ENCODE results near the gene ABCA4. TPM values are rescaled to one million over a fixed set of nuclear protein-coding genes. Genes with fewer than 3 reads are reported as not detected.
"Not testable (repeated sequence)": the region's sequence is repeated elsewhere in the genome, so short reads cannot be mapped to it uniquely, and the experiment has no call there.

ABCA4 gene
- total and polyA plus RNA-seq, 4 donors: 0.08 to 0.63 (median 0.21) TPM

DNA sequence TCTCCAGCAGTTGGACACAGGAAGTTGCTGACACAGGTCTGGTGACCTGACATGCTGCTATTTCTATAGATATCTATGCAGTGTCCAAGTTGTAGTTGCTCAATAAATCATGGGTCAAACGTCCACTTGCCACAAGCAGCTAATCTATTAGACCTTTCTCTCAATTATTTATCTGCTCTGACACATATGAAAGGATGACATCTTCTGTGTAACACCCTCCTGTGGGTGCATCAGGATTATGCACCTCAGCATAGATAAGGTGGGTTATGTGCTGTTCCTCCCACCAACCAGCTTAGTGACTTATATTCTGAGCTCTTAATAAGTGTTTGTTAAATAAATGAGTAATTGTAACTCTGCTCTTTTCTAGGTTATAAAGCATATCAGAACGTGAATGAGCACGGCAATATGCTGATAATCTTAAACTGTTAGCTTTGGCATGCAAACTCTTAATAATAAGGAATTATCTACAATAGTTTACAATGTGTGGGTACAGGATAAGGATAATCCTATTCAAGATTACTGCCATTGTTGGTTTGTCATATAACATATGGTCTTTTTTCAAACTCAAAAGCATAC lies 121.0 kb downstream of the ABCA4 start:
- ATAC-seq (ENCODE audit: low FRiP score) (no peak), DNase-seq (no peak)
- H3K36me3 ChIP-seq (ENCODE audit: control insufficient read depth in 1 of 2, insufficient read depth in 2 of 2, low read length in 1 of 2): no peaks in the 10 kb centered on the region
- intact Hi-C loops (cut with DNase I): no loop called here
- H3K27me3 ChIP-seq (ENCODE audit: control insufficient read depth in 1 of 2, insufficient read depth in 2 of 2, low read length in 1 of 2): no peaks in the 10 kb centered on the region
- no peak overlapping the region for H3K27ac ChIP-seq (ENCODE audit: low read depth in 1 of 2, low read length in 2 of 2)
- no peaks in the 10 kb centered on the region for H3K9me3 ChIP-seq (ENCODE audit: control insufficient read depth, low read length)
- no peak overlapping the region for H3K4me3 ChIP-seq (ENCODE audit: low read length in 2 of 2)
- H3K4me1 ChIP-seq (ENCODE audit: control insufficient read depth in 1 of 2, insufficient read depth in 2 of 2, low read length in 2 of 2): no peaks in the 10 kb centered on the region
- 58 to 64% methylated on average over 3 of the region's 3 CpGs for WGBS, 2 donors

DNA sequence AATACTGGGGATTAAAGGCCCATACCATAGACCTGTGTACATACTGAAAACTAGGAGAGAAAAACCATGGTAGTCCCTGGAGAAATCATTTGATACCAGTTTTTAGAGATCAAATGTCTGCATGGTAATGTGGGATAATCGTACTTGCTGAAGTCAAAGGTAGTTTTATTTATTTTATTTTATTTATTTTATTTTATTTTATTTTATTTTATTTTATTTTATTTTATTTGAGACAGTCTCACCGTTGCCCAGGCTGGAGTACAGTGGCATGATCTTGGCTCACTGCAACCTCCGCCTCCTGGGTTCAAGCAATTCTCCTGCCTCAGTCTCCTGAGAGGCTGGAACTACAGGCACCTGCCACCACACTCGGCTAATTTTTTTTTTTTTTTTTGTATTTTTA lies 122.4 kb downstream of the ABCA4 start:
- ATAC-seq (ENCODE audit: low FRiP score); H3K27me3 ChIP-seq (ENCODE audit: control insufficient read depth in 1 of 2, insufficient read depth in 2 of 2, low read length in 1 of 2); DNase-seq; intact Hi-C loops (cut with DNase I); H3K36me3 ChIP-seq (ENCODE audit: control insufficient read depth in 1 of 2, insufficient read depth in 2 of 2, low read length in 1 of 2); H3K27ac ChIP-seq (ENCODE audit: low read depth in 1 of 2, low read length in 2 of 2); H3K9me3 ChIP-seq (ENCODE audit: control insufficient read depth, low read length); H3K4me3 ChIP-seq (ENCODE audit: low read length in 2 of 2); H3K4me1 ChIP-seq (ENCODE audit: control insufficient read depth in 1 of 2, insufficient read depth in 2 of 2, low read length in 2 of 2): not testable (repeated sequence)
- 87 to 90% methylated on average over 4 of the region's 4 CpGs for WGBS, 2 donors

DNA sequence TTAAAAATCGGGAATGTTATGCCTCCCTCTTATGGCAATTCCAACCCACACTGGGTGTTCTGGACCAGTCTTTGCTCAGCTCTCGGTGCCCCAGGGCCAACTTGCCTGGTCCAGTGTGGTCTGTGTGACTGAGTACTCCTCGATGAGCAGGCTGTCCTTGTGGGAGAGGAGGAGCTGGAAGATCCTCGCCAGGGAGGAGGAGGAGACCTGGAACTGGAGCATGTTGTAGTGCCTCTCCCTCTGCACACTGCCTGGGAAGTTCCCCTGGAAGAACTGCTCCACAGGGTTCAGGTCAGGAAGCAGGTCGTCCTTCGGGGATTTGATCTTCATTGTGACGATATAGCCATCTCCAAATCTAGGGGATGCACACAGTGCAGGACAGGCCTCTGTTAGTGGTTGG lies 123.2 kb downstream of the ABCA4 start:
- no peaks in the 10 kb centered on the region for H3K9me3 ChIP-seq (ENCODE audit: control insufficient read depth, low read length)
- H3K4me1 ChIP-seq (ENCODE audit: control insufficient read depth in 1 of 2, insufficient read depth in 2 of 2, low read length in 2 of 2): no peaks in the 10 kb centered on the region
- no peak overlapping the region for H3K27ac ChIP-seq (ENCODE audit: low read depth in 1 of 2, low read length in 2 of 2)
- no peaks in the 10 kb centered on the region for H3K27me3 ChIP-seq (ENCODE audit: control insufficient read depth in 1 of 2, insufficient read depth in 2 of 2, low read length in 1 of 2)
- WGBS, 2 donors: 78 to 92% methylated on average over 7 of the region's 7 CpGs
- no peak overlapping the region for H3K4me3 ChIP-seq (ENCODE audit: low read length in 2 of 2)
- no peak for DNase-seq
- intact Hi-C loops (cut with DNase I): no loop called here
- no peak for ATAC-seq (ENCODE audit: low FRiP score)
- no peaks in the 10 kb centered on the region for H3K36me3 ChIP-seq (ENCODE audit: control insufficient read depth in 1 of 2, insufficient read depth in 2 of 2, low read length in 1 of 2)

DNA sequence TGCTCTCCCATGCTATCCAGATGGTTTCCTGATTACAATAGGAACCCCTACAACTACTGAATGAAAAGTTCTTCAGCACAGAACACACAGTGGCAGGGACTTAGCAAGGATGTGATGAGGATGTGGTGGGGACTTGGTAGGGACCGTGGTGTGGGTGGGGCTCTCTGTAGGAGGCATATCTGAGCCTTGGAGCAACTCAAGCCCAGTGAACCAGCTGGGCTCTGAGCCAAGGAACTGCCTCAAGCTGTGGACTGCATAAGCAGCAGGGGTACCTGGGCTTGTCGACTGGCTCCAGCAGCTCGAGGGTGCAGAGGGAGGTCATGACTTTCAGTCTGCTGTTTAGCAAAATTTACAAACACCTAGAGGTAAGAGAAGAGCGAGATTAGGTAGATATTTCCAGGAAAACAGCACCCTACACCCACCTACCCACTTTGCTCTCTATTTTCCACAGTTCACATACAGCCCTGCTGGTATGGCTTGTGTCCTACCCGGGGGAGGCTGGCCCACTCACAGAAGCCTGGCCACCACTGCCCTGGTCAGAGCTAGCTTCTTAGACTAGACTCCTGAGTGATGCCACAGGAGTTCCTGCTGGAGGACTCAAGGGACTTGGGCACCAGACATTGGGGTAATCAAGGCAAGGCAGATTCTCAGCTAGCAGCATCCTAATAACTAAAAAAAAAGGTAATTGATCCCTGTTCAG lies 125.0 kb downstream of the ABCA4 start:
- no peak overlapping the region for H3K27ac ChIP-seq (ENCODE audit: low read depth in 1 of 2, low read length in 2 of 2)
- no peaks in the 10 kb centered on the region for H3K36me3 ChIP-seq (ENCODE audit: control insufficient read depth in 1 of 2, insufficient read depth in 2 of 2, low read length in 1 of 2)
- no peaks in the 10 kb centered on the region for H3K9me3 ChIP-seq (ENCODE audit: control insufficient read depth, low read length)
- intact Hi-C loops (cut with DNase I): no loop called here
- WGBS, 2 donors: 36 to 38% methylated on average over 5 of the region's 5 CpGs
- no peaks in the 10 kb centered on the region for H3K4me1 ChIP-seq (ENCODE audit: control insufficient read depth in 1 of 2, insufficient read depth in 2 of 2, low read length in 2 of 2)
- H3K27me3 ChIP-seq (ENCODE audit: control insufficient read depth in 1 of 2, insufficient read depth in 2 of 2, low read length in 1 of 2): no peaks in the 10 kb centered on the region
- H3K4me3 ChIP-seq (ENCODE audit: low read length in 2 of 2): no peak overlapping the region
- no peak for DNase-seq
- ATAC-seq (ENCODE audit: low FRiP score): no peak

DNA sequence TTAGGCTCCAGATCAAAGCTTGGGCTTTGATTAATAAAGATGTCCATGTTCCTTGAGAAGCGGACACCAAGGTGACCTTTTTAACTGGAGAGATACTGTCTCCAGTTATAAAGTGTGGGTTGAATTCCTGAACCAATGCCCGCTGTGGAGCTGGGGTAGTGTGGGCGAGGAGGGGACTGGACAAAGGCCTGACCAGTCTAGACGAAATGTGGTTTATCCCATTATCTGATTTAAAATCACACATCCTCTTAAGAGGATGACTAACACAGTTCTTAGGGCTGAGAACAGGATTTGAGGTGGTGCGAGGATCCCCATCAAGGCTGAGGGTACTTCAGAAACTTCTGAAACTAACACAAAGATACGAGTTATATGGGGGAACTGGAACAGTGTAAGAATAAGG lies 127.2 kb downstream of the ABCA4 start:
- 84 to 86% methylated on average over 6 of the region's 6 CpGs for WGBS, 2 donors
- intact Hi-C loops (cut with DNase I): no loop called here
- ATAC-seq (ENCODE audit: low FRiP score): no peak
- DNase-seq: no peak
- no peaks in the 10 kb centered on the region for H3K36me3 ChIP-seq (ENCODE audit: control insufficient read depth in 1 of 2, insufficient read depth in 2 of 2, low read length in 1 of 2)
- no peaks in the 10 kb centered on the region for H3K4me1 ChIP-seq (ENCODE audit: control insufficient read depth in 1 of 2, insufficient read depth in 2 of 2, low read length in 2 of 2)
- no peak overlapping the region for H3K27ac ChIP-seq (ENCODE audit: low read depth in 1 of 2, low read length in 2 of 2)
- H3K27me3 ChIP-seq (ENCODE audit: control insufficient read depth in 1 of 2, insufficient read depth in 2 of 2, low read length in 1 of 2): no peaks in the 10 kb centered on the region
- no peaks in the 10 kb centered on the region for H3K9me3 ChIP-seq (ENCODE audit: control insufficient read depth, low read length)
- no peak overlapping the region for H3K4me3 ChIP-seq (ENCODE audit: low read length in 2 of 2)

DNA sequence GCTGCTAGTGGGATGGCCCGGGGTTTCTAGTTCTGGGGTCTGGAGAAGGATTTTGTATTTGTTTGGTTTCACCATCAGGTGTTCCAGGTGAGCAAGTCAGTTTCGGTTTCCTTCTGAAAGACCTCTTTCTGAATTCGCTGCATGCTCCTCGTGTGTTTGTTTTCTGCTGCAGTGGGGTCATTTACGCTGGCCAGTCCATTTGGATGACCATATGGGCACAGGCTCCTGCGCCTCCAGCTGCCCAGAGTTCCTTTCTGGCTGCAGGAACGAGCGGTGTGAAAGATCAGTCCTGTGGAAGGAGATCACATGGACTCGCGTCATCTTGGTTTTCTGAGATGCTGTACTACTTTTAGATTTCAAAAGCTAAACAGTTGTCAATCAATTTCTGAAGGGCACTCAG lies 128.0 kb downstream of the ABCA4 start:
- no peak overlapping the region for H3K27ac ChIP-seq (ENCODE audit: low read depth in 1 of 2, low read length in 2 of 2)
- ATAC-seq (ENCODE audit: low FRiP score) (no peak), DNase-seq (no peak)
- intact Hi-C loops (cut with DNase I): no loop called here
- no peaks in the 10 kb centered on the region for H3K27me3 ChIP-seq (ENCODE audit: control insufficient read depth in 1 of 2, insufficient read depth in 2 of 2, low read length in 1 of 2)
- no peaks in the 10 kb centered on the region for H3K9me3 ChIP-seq (ENCODE audit: control insufficient read depth, low read length)
- H3K4me3 ChIP-seq (ENCODE audit: low read length in 2 of 2): no peak overlapping the region
- H3K4me1 ChIP-seq (ENCODE audit: control insufficient read depth in 1 of 2, insufficient read depth in 2 of 2, low read length in 2 of 2): no peaks in the 10 kb centered on the region
- H3K36me3 ChIP-seq (ENCODE audit: control insufficient read depth in 1 of 2, insufficient read depth in 2 of 2, low read length in 1 of 2): no peaks in the 10 kb centered on the region
- 81 to 87% methylated on average over 10 of the region's 10 CpGs for WGBS, 2 donors

DNA sequence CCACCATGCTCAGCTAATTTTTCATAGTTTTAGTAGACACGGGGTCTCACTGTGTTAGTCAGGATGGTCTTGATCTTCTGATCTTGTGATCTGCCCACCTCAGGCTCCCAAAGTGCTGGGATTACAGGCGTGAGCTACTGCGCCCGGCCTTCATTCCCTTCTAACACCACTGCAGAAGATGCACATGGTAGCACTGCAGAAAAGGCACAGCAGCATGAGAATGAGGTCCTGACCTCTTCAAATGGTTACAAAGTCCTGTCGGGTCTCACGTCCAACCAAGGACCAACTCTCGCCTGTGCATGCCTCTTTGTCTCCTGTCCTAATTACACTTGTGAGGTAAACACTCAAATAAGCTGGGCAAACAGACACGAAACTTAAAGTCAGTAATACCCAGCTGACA lies 128.8 kb downstream of the ABCA4 start:
- Histone ChIP-seq H3K9me3 (ENCODE audit: control insufficient read depth, low read length) (no peaks in the 10 kb centered on the region), H3K36me3 (ENCODE audit: control insufficient read depth in 1 of 2, insufficient read depth in 2 of 2, low read length in 1 of 2) (no peaks in the 10 kb centered on the region), H3K27ac (ENCODE audit: low read depth in 1 of 2, low read length in 2 of 2) (no peak overlapping the region), H3K4me3 (ENCODE audit: low read length in 2 of 2) (no peak overlapping the region), H3K27me3 (ENCODE audit: control insufficient read depth in 1 of 2, insufficient read depth in 2 of 2, low read length in 1 of 2) (no peaks in the 10 kb centered on the region), H3K4me1 (ENCODE audit: control insufficient read depth in 1 of 2, insufficient read depth in 2 of 2, low read length in 2 of 2) (no peaks in the 10 kb centered on the region)
- DNase-seq (no peak), ATAC-seq (ENCODE audit: low FRiP score) (no peak)
- intact Hi-C loops (cut with DNase I): no loop called here
- WGBS, 2 donors: 91 to 95% methylated on average over 8 of the region's 8 CpGs

DNA sequence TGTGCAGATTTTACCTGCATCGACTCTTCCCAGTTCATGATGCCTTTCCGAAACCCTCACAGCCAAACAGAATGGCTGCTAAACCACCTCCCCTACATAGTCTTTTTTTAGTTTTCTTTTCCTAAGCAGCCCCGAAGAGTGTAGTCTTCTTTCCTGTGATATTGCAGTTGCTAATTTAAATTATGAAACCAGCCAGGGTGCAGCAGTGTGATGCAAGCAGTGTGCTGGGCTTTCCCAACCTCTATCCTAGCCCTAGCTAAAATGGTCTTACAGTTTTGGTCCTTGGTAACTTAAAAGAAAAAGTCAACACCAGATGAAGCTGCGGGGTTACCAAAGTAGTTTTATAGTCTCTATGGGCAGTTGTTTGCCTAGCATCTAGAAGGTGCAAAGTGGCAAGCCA lies 129.7 kb downstream of the ABCA4 start:
- H3K4me1 ChIP-seq (ENCODE audit: control insufficient read depth in 1 of 2, insufficient read depth in 2 of 2, low read length in 2 of 2): no peaks in the 10 kb centered on the region
- DNase-seq: no peak
- ATAC-seq (ENCODE audit: low FRiP score): no peak
- H3K9me3 ChIP-seq (ENCODE audit: control insufficient read depth, low read length): no peaks in the 10 kb centered on the region
- H3K27ac ChIP-seq (ENCODE audit: low read depth in 1 of 2, low read length in 2 of 2): no peak overlapping the region
- no peaks in the 10 kb centered on the region for H3K27me3 ChIP-seq (ENCODE audit: control insufficient read depth in 1 of 2, insufficient read depth in 2 of 2, low read length in 1 of 2)
- no peaks in the 10 kb centered on the region for H3K36me3 ChIP-seq (ENCODE audit: control insufficient read depth in 1 of 2, insufficient read depth in 2 of 2, low read length in 1 of 2)
- H3K4me3 ChIP-seq (ENCODE audit: low read length in 2 of 2): no peak overlapping the region
- intact Hi-C loops (cut with DNase I): no loop called here
- 86 to 88% methylated on average over 4 of the region's 4 CpGs for WGBS, 2 donors

DNA sequence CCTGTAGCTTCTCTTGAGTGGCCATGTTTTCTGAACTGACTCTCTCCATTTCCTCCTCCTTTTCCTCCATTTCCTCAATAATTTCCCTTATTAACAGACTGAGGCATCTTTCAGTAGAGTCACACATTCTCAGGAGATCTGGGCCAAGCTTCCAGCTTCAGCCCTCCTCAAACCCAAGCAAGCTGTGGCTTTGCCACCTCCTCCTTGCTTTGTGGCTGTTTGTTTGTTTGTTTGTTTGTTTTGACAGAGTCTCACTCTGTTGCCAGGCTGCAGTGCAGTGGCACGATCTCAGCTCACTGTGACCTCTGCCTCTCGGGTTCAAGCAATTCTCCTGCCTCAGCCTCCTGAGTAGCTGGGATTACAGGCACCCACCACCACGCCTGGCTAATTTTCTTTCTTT lies 130.5 kb downstream of the ABCA4 start:
- ATAC-seq (ENCODE audit: low FRiP score); H3K4me3 ChIP-seq (ENCODE audit: low read length in 2 of 2): not testable (repeated sequence)

More for the DNA sequence above, 130.5 kb downstream of the ABCA4 start:
- H3K27ac ChIP-seq (ENCODE audit: low read depth in 1 of 2, low read length in 2 of 2); H3K4me1 ChIP-seq (ENCODE audit: control insufficient read depth in 1 of 2, insufficient read depth in 2 of 2, low read length in 2 of 2); DNase-seq; H3K36me3 ChIP-seq (ENCODE audit: control insufficient read depth in 1 of 2, insufficient read depth in 2 of 2, low read length in 1 of 2); intact Hi-C loops (cut with DNase I); H3K9me3 ChIP-seq (ENCODE audit: control insufficient read depth, low read length); H3K27me3 ChIP-seq (ENCODE audit: control insufficient read depth in 1 of 2, insufficient read depth in 2 of 2, low read length in 1 of 2): not testable (repeated sequence)
- WGBS, 2 donors: 80 to 90% methylated on average over 3 of the region's 3 CpGs

Data from aorta (tissue), 5 donors.